B cell (primary cell): Measurements from ENCODE around the gene AGRN. TPM values are rescaled to one million over a fixed set of nuclear protein-coding genes. Genes with fewer than 3 reads are reported as not detected.

Experiments
- ATAC-seq: fragments of 200-7000 bp; cut with Tn5 transposase; one replicate; pipeline ENCODE4 v1.10.0; 2021; ENCODE audit warnings: low read depth, mild to moderate bottlenecking, moderate number of reproducible peaks, moderate library complexity
- CTCF ChIA-PET: fragments of 350-600 bp; sonication (Branson Sonifier 250); formaldehyde crosslinking; loops from one replicate; lab custom pipeline; 2021; ENCODE audit warnings: antibody characterized with exemption, inconsistent platforms; lab: Charles Lee
- POLR2A ChIA-PET: fragments of 350-600 bp; sonication (Branson Sonifier 250); formaldehyde crosslinking; loops from one replicate; lab custom pipeline; 2021; ENCODE audit warnings: antibody characterized with exemption; lab: Charles Lee
- DNase-seq: peaks from one replicate; pipeline ENCODE4 v3.0.0; 2013
- H2AFZ ChIP-seq: 2 replicates; pipeline ENCODE4 v1.6.1; 2012; ENCODE audit warnings: mild to moderate bottlenecking, low read depth, low read length; ENCODE audit not compliant: insufficient read depth, poor library complexity, severe bottlenecking
- H3K27ac ChIP-seq, 2 donors: 1 replicate in 1 of 2; 2 replicates in 1 of 2; pipeline ENCODE4 v1.5.1; 2012 to 2013; ENCODE audit warnings: low read length in 2 of 2, mild to moderate bottlenecking in 2 of 2, moderate library complexity in 1 of 2
- H3K27me3 ChIP-seq, 4 experiments: fragments of 200-600 bp in 1 of 4; sonication (generic) in 1 of 4; replicated peaks in 1 of 4; 1 replicate in 2 of 4; 2 replicates in 2 of 4; pipeline versions ENCODE4 v1.6.1 to v1.7.0; 2013 to 2016; ENCODE audit warnings: low read length in 3 of 4, mild to moderate bottlenecking in 2 of 4, mixed read lengths in 1 of 4, moderate library complexity in 1 of 4; ENCODE audit not compliant: insufficient read depth in 4 of 4, control insufficient read depth in 3 of 4; ENCODE audit errors: control extremely low read depth in 1 of 4
- H3K36me3 ChIP-seq, 2 experiments: replicated peaks in 1 of 2; 1 replicate in 1 of 2; 2 replicates in 1 of 2; pipeline versions ENCODE4 v1.6.1 to v1.7.1; 2013; ENCODE audit warnings: low read length in 1 of 2; ENCODE audit not compliant: insufficient read depth in 2 of 2, control insufficient read depth in 1 of 2; ENCODE audit errors: control extremely low read depth in 1 of 2, extremely low read depth in 1 of 2
- H3K4me1 ChIP-seq, 2 donors: fragments of 200-600 bp in 1 of 2; sonication (generic) in 1 of 2; 1 replicate in 1 of 2; 2 replicates in 1 of 2; pipeline versions ENCODE4 v1.5.1 to v1.6.1; 2013 to 2017; ENCODE audit warnings: low read length in 2 of 2; ENCODE audit not compliant: control insufficient read depth in 2 of 2, insufficient read depth in 2 of 2
- H3K4me2 ChIP-seq: replicated peaks from 2 replicates; pipeline ENCODE3; 2012; ENCODE audit warnings: mild to moderate bottlenecking, low read depth, low read length; ENCODE audit not compliant: poor library complexity, severe bottlenecking
- H3K4me3 ChIP-seq, 5 experiments: fragments of 200-600 bp in 1 of 5; sonication (generic) in 1 of 5; 1 replicate in 3 of 5; 2 replicates in 2 of 5; pipeline versions ENCODE4 v1.5.1 to v1.7.0; 2011 to 2016; ENCODE audit warnings: low read length in 4 of 5, mild to moderate bottlenecking in 4 of 5, low read depth in 2 of 5, control low read depth in 1 of 5, moderate library complexity in 1 of 5; ENCODE audit not compliant: insufficient read depth in 1 of 5; ENCODE audit errors: control extremely low read depth in 1 of 5, extremely low read depth in 1 of 5
- H3K79me2 ChIP-seq: fragments of 200-600 bp; sonication (generic); one replicate; pipeline ENCODE4 v1.6.0; 2016; ENCODE audit warnings: low read length; ENCODE audit not compliant: control insufficient read depth, insufficient read depth
- H3K9ac ChIP-seq: fragments of 200-600 bp; sonication (generic); 2 replicates; pipeline ENCODE4 v1.6.1; 2017; ENCODE audit warnings: mild to moderate bottlenecking, low read length, moderate library complexity
- H3K9me3 ChIP-seq, 3 donors: one replicate each; pipeline versions ENCODE4 v1.6.1 to v1.7.1; 2013; ENCODE audit warnings: low read length in 2 of 3; ENCODE audit not compliant: control insufficient read depth in 2 of 3, insufficient read depth in 1 of 3; ENCODE audit errors: control extremely low read depth in 1 of 3
- H4K20me1 ChIP-seq: 2 replicates; pipeline ENCODE4 v1.6.0; 2012; ENCODE audit warnings: mild to moderate bottlenecking, low read length; ENCODE audit not compliant: insufficient read depth, control insufficient read depth, poor library complexity, severe bottlenecking
- H3K27ac Mint-ChIP-seq: one replicate; pipeline ENCODE4 v1.8.0; 2021; ENCODE audit warnings: mixed read lengths
- H3K27me3 Mint-ChIP-seq: one replicate; pipeline ENCODE4 v1.8.0; 2021; ENCODE audit warnings: mixed read lengths
- H3K4me1 Mint-ChIP-seq: one replicate; pipeline ENCODE4 v1.8.0; 2021; ENCODE audit warnings: mixed read lengths
- H3K4me3 Mint-ChIP-seq: one replicate; pipeline ENCODE4 v1.8.0; 2021; ENCODE audit warnings: mixed read lengths
- H3K9me3 Mint-ChIP-seq: one replicate; pipeline ENCODE4 v1.8.0; 2022; ENCODE audit warnings: mixed read lengths; ENCODE audit not compliant: insufficient read depth
- CTCF ChIP-seq: fragments of 200-600 bp; IDR thresholded peaks from one replicate; pipeline ENCODE4 v1.8.0; 2022; ENCODE audit warnings: antibody characterized with exemption, mild to moderate bottlenecking
- EZH2 ChIP-seq: IDR thresholded peaks from 2 replicates; pipeline ENCODE4 v1.6.1; 2012; ENCODE audit warnings: borderline replicate concordance, low read depth, mild to moderate bottlenecking, moderate library complexity, low read length; ENCODE audit not compliant: insufficient read depth, poor library complexity, severe bottlenecking
- WGBS: methylation state at CpG from one replicate; pipeline ENCODE4 v1.1.5; 2013; ENCODE audit warnings: missing lambda C conversion rate; ENCODE audit not compliant: insufficient coverage; 5-methylcytosine and 5-hydroxymethylcytosine counted together
- intact Hi-C: fragments of 100-400 bp; cut with micrococcal nuclease; formaldehyde crosslinking; loops from one replicate; pipeline ENCODE4 v1.10.0; 2022
- polyA plus RNA-seq: library from polyadenylated mRNA; depleted of rRNA; stranded (reverse); fragments of >200 nt; gene quantifications from 2 replicates; pipeline ENCODE4 v1.2.3, GENCODE V29; 2012
- total RNA-seq, 2 donors: library from RNA; stranded (reverse); fragments of 120-200 nt in 1 of 2; gene quantifications; 1 replicate in 1 of 2; 2 replicates in 1 of 2; pipeline versions ENCODE4 v1.2.3 to v1.2.4, GENCODE V29; 2013 to 2022

Gene AGRN
- total and polyA plus RNA-seq, 2 donors (not counting 1 experiment from before 2014, with no cell fraction given): 7.3 to 31.3 TPM

- ATAC-seq (no peak), DNase-seq (no peak)
- Mint-ChIP-seq H3K4me1 (peaks cover 3% of the 10 kb centered on the region), H3K27ac (no peak overlapping the region), H3K4me3 (no peak overlapping the region), H3K9me3 (no peaks in the 10 kb centered on the region), H3K27me3 (peaks cover 46% of the 10 kb centered on the region)
- Histone ChIP-seq H3K27ac (no peak overlapping the region), H2AFZ (no peak overlapping the region), H3K4me2 (no peak overlapping the region), H3K9ac (no peak overlapping the region), H4K20me1 (no peaks in the 10 kb centered on the region), H3K4me3 (no peak overlapping the region), H3K79me2 (no peaks in the 10 kb centered on the region), H3K36me3 (no peaks in the 10 kb centered on the region), H3K4me1 (peaks cover 0 to 4% of the 10 kb centered on the region in 2 donors), H3K9me3 (peaks cover 0 to 23% (median 3%) of the 10 kb centered on the region in 3 donors), H3K27me3 (peaks cover 0 to 32% (median 1%) of the 10 kb centered on the region in 4 experiments)
- intact Hi-C loops: no loop called here
- CTCF ChIA-PET: interaction anchor here (1.3 kb wide), 1 partner anchor 10 kb away, joined by 6 read pairs; no protein-coding TSS in a partner anchor
- TF ChIP-seq CTCF (no peak), EZH2 (no peak)
- WGBS: 94% methylated on average over 3 of the region's 10 CpGs
- POLR2A ChIA-PET: no interaction called here
These were observed 28.0 kb upstream of the AGRN start for GRCh38 chr1:991895-992294.

GRCh38 chr1:992362-992761 lies 27.6 kb upstream of the AGRN start:
- Histone ChIP-seq H3K79me2 (no peaks in the 10 kb centered on the region), H3K4me1 (peaks cover under 1 to 4% of the 10 kb centered on the region in 2 donors), H3K9ac (no peak overlapping the region), H3K4me2 (no peak overlapping the region), H3K4me3 (no peak overlapping the region), H2AFZ (no peak overlapping the region), H3K27ac (no peak overlapping the region), H4K20me1 (no peaks in the 10 kb centered on the region), H3K36me3 (no peaks in the 10 kb centered on the region), H3K9me3 (peaks cover 0 to 26% (median 3%) of the 10 kb centered on the region in 3 donors), H3K27me3 (peaks cover 0 to 37% (median 4%) of the 10 kb centered on the region in 4 experiments)
- Mint-ChIP-seq H3K4me3 (no peak overlapping the region), H3K27me3 (peaks cover 48% of the 10 kb centered on the region), H3K4me1 (peaks cover 4% of the 10 kb centered on the region), H3K27ac (no peak overlapping the region), H3K9me3 (no peaks in the 10 kb centered on the region)
- ATAC-seq: no peak
- intact Hi-C loops: no loop called here
- TF ChIP-seq EZH2 (no peak), CTCF (no peak)
- WGBS: no CpG with 5 or more reads among the region's 7 CpGs
- CTCF ChIA-PET: interaction anchor here (1.3 to 2.4 kb wide), 2 partner anchors 7 to 10 kb away, joined by 6 to 9 read pairs; no protein-coding TSS in a partner anchor
- POLR2A ChIA-PET: no interaction called here
- DNase-seq: no peak
